Astrocyte of the hippocampus (primary cell): ENCODE data around the gene PNMA6E.

ENCODE experiments used
- DNase-seq: peaks from one replicate; pipeline ENCODE4 v3.0.0; 2011; ENCODE audit warnings: low read depth, low spot score

PNMA6E gene

DNA sequence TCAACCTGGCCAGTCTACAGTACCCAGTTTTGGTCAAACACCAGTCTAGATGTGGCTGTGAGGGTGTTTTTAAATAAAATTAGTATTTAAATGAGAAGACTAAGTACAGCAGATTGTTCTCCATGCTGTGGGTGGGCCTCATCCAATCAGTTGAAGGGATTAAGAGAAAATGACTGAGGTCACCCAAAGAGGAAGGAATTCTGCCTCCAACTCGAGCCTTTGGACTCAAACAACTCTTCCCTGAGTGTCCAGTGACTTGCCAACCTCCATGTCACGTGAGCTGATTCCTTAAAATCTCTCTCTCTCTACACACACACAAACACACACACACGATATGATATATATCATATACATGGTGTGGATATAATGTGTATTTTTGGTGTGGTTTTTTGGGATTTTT, 34.7 kb upstream of the PNMA6E start:
- DNase-seq = no peak

DNA sequence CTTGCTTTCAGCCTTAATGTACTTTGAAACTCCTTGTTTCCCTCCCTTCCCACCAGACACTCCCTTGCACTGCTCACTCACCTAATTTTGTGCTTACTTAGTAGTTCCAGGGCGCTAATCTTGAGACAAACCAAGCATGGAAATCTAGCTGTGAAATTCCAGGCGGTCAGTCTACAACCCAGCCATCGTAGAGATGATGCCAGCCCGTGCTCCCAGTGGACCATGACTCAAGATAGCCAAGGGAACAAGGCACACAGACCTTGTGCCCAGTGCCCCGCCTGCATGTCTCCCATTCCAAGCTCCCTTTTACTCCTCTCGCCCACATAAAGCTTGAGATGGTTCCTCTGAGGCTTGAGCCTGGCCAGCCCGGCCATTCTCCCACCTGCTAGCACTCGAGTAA, 33.7 kb upstream of the PNMA6E start:
- DNase-seq = no peak

DNA sequence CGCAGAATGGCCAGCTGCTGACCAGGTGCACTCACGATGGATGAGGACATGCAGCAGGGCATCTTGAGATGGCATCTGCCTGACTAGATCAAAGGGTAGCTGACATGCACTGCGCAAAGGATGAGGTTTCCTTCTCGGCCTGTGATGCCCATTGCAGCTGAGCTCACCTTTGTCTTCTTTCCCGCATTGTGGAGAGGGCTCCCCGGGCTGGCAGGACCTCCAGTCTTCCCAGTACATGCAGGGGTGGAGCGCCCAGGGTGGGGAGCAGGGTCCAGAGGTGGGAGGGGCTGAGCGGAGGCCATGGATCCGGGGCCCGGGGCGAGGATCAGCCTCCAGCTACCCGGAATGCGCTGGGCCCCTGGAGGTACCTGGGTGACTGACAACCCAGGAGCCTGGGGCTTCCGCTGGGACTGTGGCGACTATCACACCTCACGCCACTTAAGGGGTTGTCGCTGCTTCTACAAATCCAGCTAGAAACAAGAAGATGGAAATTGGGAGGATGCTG, 32.7 kb upstream of the PNMA6E start:
- no peak for DNase-seq

DNA sequence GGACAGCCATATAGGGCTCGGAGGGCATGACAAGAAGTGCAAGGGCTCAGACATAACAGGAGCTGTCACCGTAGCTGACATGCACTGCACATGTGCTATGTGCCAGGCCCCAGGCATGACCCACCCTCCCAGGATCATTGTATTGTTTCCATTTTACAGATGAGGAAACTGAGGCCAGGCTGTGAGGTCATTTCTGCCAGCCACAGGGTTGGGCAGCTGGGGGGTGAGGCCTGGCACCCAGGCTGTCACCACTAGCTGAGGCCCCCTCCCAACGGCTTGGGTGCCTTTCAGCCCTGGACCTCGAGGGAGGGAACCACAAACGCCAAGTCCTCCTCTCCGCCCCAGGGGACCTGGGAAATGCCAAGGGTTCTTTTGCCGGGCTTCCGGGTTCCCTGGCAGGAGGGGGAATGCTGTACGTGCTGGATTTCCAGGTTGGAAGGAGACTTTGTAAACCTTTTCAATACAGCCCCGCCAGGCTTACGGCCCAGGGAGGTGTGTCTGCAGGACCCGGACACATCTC, 32.1 kb upstream of the PNMA6E start:
- no peak for DNase-seq

DNA sequence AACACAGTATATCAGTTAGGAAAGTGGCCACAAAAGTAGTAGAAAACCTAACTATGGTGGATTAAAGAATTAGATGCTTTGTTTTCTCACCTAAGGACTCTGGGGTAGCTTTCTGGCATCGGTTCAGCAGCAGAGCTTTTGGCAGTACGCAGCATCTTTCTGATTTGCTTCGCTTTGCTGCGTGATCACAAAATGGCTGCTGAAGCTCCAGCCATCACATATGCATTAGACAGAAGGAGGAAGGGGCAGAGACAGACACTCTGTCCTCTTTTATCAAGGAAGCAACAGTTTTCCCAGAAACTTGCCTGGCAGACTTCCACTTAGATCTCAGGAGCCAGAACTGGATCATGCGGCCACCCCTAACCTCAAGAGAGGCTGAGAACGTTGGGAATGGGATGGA, 29.6 kb upstream of the PNMA6E start:
- no peak for DNase-seq

DNA sequence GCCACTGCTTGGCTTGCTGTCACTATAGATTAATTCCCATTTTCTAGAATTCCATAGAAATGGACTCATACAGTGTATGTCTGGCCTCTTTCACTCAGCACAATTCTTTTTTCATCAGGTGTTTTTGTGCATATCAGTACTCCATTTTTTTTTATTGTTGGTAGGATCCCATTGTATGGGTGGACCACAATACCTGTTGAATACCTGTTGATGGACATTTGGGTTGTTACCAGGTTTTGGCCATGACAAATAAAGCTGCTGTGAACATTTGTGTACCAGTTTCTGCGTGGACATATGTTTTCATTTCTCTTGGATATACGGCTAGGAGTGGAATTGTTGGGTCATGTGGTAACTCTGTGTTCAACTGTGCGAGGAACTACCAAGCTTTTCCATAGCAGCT, 25.1 kb upstream of the PNMA6E start:
- DNase-seq = no peak

DNA sequence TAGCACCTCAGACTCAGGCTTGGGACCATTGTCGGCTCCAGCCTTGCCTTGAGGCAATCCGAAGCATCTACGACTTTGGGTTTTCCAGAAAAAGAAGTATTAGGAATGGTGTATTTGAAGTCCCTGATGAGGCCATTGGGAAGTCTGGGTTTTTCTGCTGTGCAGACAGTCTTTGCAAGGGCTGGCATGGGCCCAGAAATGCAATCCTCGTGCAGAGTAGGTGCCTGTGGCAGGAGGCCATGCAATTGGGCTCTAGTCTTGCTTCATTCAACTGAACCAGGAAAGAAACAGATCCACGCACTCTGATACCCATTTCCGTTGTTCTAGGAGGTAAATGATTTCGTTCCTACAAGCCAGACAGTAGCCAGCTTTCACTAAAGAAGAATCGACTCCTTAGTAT, 22.5 kb upstream of the PNMA6E start:
- no peak for DNase-seq

DNA sequence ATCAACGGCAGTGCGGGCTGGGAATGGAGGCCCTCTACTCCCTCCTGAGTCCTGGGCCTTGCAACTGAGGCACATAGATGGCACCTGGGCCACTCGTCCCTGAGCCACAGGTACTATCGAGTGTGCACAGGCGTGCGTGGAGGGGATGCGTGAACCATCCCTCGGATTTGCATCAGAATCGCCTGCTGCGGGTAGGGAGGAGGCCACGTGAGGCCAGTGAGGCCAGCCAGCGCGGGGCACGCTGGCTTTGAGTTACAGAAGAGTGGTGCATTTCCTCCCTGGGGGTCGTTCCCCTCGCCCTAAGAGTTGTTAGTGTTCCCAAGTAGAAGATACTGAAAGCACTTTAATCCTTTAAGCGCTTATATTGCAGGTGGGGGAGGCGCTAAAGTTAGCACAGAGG, 20.7 kb upstream of the PNMA6E start:
- no peak for DNase-seq

DNA sequence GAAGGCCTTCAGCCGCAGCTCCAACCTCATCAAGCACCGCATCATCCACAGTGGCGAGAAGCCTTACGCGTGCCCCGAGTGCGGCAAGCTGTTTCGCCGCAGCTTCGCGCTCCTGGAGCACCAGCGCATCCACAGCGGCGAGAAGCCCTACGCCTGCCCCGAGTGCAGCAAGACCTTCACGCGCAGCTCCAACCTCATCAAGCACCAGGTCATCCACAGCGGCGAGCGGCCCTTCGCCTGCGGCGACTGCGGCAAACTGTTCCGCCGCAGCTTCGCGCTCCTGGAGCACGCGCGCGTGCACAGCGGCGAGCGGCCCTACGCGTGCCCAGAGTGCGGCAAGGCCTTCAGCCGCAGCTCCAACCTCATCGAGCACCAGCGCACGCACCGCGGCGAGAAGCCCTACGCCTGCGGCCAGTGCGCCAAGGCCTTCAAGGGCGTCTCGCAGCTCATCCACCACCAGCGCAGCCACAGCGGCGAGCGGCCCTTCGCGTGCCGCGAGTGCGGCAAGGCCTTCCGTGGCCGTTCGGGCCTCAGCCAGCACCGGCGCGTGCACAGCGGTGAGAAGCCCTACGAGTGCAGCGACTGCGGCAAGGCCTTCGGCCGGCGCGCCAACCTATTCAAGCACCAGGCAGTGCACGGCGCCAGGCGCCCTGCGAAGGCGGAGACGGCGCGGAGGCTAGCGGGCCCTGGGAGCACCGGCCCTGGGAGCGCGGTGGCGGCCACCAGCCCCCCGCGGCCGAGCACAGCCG, 19.9 kb upstream of the PNMA6E start:
- DNase-seq = no peak

DNA sequence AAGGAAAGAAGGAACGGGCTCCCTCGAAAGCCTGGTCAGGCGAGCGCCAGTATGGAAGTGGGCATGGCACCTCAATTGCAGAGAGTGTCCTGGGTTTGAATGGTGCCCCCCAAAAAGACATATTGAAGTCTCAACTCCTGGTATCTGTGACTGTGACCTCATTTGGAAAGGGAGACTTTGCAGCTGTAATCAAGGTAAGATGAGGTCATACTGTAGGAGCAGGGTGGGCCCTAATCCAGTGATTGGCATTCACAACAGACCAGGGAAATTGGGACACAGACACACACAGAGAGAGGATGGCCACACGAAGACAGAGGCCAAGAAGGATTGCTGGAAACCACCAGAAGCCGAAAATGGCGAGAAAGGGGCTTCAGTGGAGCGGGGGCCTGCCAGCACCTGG, 16.5 kb upstream of the PNMA6E start:
- no peak for DNase-seq

DNA sequence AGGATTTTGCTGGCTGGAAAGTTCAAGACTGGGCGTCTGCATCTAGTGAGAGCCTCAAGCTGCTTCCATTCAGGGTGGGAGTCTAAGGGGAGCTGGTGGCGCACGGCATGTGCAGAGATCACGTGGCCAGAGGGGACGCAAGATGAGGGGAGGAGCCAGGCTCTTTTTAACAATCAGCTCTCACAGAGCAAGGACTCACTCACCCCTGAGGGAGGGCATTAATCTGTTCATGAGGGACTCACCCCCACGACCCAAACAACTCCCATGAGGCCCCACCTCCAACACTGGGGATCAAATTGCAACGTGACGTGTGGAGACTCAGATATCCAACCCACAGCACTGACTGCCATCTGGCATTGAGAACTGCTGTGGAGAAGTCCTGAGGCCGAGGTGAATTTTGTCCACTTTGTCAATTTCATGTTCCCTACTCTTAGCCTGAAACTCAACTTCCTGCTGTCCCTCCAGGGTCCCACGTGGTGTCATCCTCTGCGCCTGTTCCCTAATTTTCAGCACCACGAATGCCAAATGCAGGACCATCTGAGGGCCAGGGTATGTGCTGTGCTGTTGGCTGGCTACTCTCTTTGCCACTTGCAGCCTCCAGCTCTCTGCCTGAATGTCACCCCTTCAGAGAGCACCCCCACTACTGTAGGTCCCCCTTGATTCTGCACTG, 15.8 kb upstream of the PNMA6E start:
- no peak for DNase-seq

DNA sequence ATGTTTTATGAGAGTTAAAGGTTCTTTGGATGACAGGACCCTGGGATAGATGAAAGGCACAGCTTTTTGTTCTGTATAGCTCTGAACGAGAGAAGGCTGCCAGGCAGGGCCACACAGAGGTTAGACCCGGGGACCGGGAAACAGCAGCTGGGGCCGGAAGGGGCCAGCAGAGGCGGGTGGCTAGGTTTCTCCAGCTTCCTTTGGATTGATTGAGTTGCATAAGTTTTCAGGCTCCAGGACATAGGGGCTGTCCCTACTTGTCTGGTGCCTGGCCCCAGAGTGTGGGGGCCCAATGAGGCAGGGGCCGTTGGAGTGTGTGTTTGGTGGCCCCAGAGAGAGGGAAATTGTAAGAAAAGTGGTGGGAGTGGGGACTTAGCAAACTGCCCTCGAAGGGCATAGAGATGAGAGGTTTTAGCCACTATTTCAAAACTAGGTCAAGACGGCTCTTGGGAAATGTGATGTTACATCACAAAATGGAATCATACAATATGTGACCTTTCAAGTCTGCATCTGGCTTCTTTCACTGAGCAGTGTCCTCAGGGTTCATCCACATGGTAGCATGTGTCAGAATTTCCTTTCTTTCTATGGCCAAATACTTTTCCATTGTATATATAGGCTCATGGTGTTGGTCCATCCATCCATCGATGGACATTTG, 13.8 kb upstream of the PNMA6E start:
- DNase-seq = no peak

DNA sequence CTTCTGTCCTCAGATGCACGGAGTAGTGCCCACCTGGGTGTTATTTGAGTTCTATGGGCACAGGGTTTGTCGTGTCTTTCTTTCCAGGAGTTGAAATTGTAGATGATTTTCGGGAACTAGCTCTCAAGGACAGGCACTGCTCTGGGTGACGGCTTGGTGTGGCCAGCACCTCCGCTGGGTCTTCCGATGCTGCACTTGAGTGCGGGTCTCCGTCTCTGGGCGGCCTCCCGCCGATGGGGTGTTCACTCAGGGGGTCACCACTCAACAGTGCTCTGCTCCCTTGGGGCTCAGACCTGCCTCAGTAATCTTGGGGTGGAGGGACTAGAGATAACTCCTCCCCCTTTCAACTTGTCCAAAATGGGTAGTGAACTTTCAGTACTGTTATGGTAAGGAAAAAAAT, 12.6 kb upstream of the PNMA6E start:
- DNase-seq = no peak

DNA sequence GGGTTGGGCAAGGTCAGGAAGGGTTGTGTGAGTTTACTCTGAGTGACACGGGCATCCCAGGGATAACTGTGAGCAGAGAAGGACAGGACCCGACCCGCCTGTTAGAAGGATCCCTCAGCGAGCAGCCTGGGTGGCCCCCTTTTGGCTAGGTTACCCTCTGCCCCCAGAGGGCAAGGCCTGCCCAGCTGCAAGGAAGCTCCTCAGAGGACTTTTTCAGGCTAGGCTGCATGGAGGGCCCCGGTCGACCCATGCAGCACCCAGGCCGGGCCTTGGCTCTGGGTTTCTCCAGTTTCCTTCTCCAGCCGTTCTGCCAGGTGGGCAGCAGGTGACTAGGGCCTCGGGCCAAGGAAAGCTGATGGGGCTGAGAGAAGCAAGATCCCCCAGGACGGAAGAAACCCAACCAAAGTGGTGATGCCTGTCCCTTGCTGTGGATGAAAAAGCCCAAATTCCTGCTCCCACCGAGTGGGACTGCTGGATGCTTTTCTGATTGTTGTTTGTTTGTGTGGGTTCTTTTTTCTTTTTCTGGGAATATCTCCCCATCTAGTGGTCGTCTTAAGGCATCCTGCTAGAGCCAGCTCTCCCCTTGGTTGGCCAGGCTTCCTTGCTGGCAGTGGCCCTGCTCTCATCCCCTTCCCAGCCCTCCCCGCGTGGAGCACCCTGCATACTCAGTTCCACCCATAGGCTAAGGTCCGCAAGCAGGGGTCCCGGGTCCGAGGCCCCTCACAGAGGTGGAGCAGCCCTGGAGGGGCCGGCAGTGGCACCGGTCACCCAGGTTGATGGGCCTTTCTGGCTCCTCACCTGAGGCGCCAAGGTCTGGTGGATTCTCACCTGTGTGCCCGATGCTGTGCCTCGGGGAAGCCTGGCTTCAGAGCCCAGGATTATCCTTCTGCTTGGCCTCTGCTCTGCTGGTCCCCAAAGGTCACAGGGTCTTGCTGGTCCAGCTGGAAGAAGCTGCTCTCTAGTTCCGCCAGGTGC, 11.9 kb upstream of the PNMA6E start:
- DNase-seq = no peak

DNA sequence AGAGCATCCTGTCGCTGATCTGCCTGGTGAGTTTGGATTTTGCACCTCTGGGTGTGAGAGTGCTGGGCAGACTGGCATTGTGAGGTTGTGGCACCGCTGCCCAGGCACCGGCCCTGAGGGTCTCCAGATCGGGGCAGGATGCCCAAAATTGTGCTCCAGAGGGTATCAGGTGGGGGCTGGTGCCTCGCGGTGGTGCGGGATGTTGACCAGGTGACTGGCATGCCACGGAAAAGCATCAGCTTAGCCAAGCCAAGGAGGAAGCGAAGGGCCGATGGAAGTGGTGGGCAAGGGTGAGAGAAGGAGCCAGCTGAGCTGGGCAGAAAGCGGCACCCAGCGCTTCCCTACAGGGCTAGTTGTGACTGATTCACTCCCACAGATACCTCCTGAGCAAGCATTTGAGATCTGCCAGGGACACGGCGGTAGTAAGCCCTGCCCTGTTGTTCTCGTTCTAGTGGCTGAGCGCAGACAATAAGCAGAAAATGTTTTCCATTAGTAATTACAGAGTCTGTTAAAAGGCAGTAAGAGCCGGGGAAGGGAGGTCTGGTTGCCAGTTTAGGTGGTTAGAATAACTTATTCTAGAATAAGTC, 10.9 kb upstream of the PNMA6E start:
- no peak for DNase-seq

DNA sequence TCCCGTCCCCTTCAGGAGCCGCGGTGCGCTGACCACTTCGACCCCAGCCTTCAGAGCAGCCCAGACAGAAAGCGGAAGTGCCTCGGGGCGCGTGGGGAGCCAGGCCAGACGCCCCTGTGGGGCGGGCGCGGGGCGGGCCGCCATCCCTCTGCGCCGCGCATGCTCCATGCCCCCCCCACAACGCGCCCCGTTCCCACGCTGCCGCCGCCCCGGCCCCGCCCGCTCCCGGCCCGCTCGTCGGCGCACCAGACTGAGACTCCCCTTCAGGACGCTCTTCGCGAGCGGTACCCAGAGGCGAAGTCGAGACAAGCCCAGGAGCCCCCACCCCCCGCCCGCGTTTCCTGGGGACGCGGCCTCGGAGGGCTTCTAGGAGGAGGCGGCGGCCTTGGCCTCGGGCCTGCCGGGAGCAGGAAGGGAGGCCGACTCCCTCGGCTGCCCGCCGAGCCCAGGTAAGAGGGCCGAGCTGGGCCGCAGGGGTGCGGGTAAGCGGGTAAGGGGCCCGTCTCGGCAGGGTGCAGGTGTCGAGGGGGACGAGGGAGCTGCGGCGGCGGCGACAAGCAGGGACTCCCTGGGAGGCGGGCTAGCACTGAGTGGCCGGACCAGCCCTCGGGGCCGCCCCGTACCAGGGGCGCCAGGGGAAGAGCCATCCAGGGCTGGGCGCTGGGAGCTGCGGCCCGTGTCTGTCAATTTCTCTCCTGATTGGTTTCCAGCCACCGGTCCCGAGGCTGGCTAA, 10.3 kb upstream of the PNMA6E start, which contains the start of gene ZFP92:
Gene ZFP92 (plus strand): TSS at position 218 of the 733 bp plus-strand sequence. CDS start 6,851 bp downstream, outside the sequence.
- no peak for DNase-seq

DNA sequence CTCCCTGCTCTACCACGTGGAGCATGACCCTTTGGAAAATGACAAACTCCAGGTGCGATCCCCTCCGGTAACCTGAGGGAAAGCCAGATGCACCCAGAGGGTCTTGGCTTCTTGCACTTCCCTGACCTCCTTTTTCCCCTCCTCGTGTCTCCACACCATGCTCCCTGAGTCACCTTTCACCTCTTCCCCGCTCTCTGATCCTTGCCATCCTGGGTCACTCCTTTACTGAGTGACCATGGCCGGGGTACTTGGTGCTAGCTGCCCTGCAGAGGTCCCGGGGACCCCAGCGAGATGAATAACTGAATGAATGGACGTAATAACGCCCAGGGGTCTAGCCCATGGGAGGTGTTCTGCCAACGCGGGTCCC, 9.7 kb upstream of the PNMA6E start:
- DNase-seq = no peak

DNA sequence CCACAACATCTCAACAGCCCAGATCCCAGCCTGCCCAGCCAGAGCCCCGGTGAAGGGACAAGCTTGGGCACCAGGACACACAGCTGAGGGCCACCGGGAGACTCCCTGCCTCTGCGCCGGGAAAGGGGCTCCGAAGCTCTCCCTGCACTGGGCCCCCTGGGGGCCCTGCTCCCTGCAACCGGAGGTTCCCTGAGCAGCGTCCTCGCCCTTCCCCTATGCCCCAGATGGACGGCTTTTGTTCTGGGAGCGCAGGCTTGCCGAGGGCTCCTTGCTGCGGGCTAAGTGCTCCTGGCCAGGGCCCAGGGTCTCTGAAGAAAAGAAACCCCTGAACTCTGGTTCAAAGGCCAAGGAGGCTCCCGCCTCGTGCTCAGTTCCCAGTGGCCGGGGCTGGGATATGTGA, 9.2 kb upstream of the PNMA6E start:
- DNase-seq = no peak

DNA sequence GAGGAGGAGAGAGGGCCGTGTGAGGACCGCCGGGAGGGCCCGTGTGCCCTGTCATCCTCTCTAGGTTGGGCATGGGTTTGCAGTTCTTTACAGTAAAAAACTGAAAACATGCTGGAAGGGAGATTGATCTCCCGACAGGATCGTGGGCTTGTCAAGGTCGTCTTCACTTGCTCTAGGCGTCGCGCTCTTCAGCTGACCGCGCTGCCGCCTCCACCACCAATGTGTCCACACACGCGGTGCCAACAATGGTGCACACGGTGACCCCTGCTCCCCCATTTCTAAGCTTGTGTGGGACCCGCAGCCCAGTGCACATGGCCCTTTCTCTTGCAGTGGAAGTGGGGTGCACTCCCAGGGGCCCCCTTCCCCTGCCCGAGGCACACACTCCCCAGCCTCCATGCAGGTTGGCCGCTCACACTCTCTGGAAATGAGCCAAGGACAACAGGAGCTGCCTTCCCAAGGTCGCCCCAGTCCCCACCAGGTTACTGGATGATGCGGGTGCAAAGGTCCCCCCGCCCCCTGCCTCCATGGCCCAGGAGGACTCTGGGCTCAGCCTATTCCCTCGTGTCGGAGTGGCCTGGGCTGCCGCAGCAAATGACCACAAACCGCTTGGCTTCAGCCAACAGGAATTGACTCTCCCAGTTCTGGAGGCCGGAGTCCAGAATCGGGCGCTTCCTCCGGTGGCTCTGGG, 8.4 kb upstream of the PNMA6E start:
- DNase-seq = no peak

DNA sequence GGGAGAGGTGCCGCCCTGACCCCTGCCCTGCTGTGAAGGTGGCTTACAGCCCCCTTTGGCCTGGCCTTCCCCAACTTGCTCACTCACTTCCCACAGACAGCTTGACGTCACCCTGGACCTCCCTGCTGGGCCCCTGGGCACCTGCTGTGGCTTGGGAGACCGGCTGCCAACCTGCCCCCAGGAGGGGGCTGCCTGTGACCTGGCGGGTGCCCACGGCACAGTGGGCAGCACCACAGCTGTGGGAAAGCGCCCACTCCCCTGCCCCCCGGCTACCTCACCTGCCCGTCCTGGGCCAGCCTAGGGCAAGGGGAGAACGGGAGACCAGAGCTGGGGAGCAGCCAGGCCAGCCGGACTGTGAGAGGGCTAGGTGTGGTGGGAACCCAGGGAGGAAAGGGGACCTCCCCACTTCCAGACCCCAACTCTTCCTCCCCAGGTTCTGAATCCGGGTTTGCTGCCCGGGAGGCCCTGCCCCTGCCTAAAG, 7.8 kb upstream of the PNMA6E start:
- no peak for DNase-seq
